ENCODE data around the gene MRPS30.
"Not testable (repeated sequence)": the region's sequence is repeated elsewhere in the genome, so short reads cannot be mapped to it uniquely, and the experiment has no call there.

MRPS30 gene

GRCh38 chr5:44821164-44821563, 12.4 kb downstream of the MRPS30 start:
- DNase-seq (ENCODE audit: low spot score): no peak

GRCh38 chr5:44824662-44825061, 15.9 kb downstream of the MRPS30 start:
- not testable (repeated sequence) for DNase-seq (ENCODE audit: low spot score)

- no peak for DNase-seq (ENCODE audit: low spot score)
Measured at GRCh38 chr5:44827681-44828080, 18.9 kb downstream of the MRPS30 start.

- DNase-seq (ENCODE audit: low spot score): no peak
Measured at GRCh38 chr5:44828719-44829118, 20.0 kb downstream of the MRPS30 start.

- no peak for DNase-seq (ENCODE audit: low spot score)
Measured at GRCh38 chr5:44830951-44831350, 22.2 kb downstream of the MRPS30 start.

- no peak for DNase-seq (ENCODE audit: low spot score)
Measured at GRCh38 chr5:44833249-44833648, 24.5 kb downstream of the MRPS30 start.

- DNase-seq (ENCODE audit: low spot score): no peak
Measured at GRCh38 chr5:44835693-44836092, 26.9 kb downstream of the MRPS30 start.

- no peak for DNase-seq (ENCODE audit: low spot score)
Measured at GRCh38 chr5:44839018-44839681, 30.4 kb downstream of the MRPS30 start.

GRCh38 chr5:44842496-44843282, 33.9 kb downstream of the MRPS30 start:
- no peak for DNase-seq (ENCODE audit: low spot score)

GRCh38 chr5:44844744-44845143, 36.0 kb downstream of the MRPS30 start:
- DNase-seq (ENCODE audit: low spot score): no peak

- DNase-seq (ENCODE audit: low spot score): no peak
Measured at GRCh38 chr5:44845777-44846176, 37.0 kb downstream of the MRPS30 start.

- no peak for DNase-seq (ENCODE audit: low spot score)
Measured at GRCh38 chr5:44847206-44847852, 38.6 kb downstream of the MRPS30 start.

- no peak for DNase-seq (ENCODE audit: low spot score)
Measured at GRCh38 chr5:44860267-44860666, 51.5 kb downstream of the MRPS30 start.

- DNase-seq (ENCODE audit: low spot score): no peak
Measured at GRCh38 chr5:44862808-44863207, 54.1 kb downstream of the MRPS30 start.
